T-cell (primary cell): ENCODE results near the gene SUMO2. TPM values are rescaled to one million over a fixed set of nuclear protein-coding genes. Genes with fewer than 3 reads are reported as not detected.
A peak's percentile ranks its signal among the peaks of the same experiment; 100 is the strongest.
"Not testable (repeated sequence)": the region's sequence is repeated elsewhere in the genome, so short reads cannot be mapped to it uniquely, and the experiment has no call there.

ENCODE experiments used
- ATAC-seq, 4 experiments: fragments of 200-7000 bp in 3 of 4; fragments of 150-1000 bp in 1 of 4; cut with Tn5 transposase; replicated peaks in 1 of 4; 1 replicate in 3 of 4; 2 replicates in 1 of 4; pipeline ENCODE4 v1.10.0; 2021; ENCODE audit warnings: moderate library complexity in 3 of 4, mild to moderate bottlenecking in 2 of 4, moderate number of reproducible peaks in 1 of 4
- CTCF ChIA-PET, 2 donors: fragments of 300-600 bp; sonication (Branson Sonifier 250); formaldehyde crosslinking; loops; one replicate each; lab custom pipeline; 2022; ENCODE audit warnings: antibody characterized with exemption in 2 of 2; lab: Charles Lee
- POLR2A ChIA-PET, 2 donors: fragments of 300-600 bp; sonication (Branson Sonifier 250); formaldehyde crosslinking; loops; one replicate each; lab custom pipeline; 2022; ENCODE audit warnings: antibody characterized with exemption in 2 of 2; lab: Charles Lee
- DNase-seq, 35 experiments: peaks; one replicate each; pipeline versions ENCODE4 v3.0.0 to v3.0.0-alpha.2; 2013 to 2023
- H3K27ac ChIP-seq: one replicate; pipeline ENCODE4 v1.5.1; 2013; ENCODE audit warnings: low read length
- H3K27me3 ChIP-seq, 2 experiments: replicated peaks in 1 of 2; 1 replicate in 1 of 2; 2 replicates in 1 of 2; pipeline versions ENCODE4 v1.6.1 to v1.7.0; 2013; ENCODE audit warnings: low read length in 1 of 2, mixed read lengths in 1 of 2; ENCODE audit not compliant: control insufficient read depth in 2 of 2, insufficient read depth in 2 of 2; ENCODE audit errors: extremely low read depth in 1 of 2
- H3K36me3 ChIP-seq, 2 donors: 1 replicate in 1 of 2; 2 replicates in 1 of 2; pipeline versions ENCODE4 v1.6.1 to v1.7.0; 2013; ENCODE audit warnings: low read length in 1 of 2; ENCODE audit not compliant: control insufficient read depth in 2 of 2, insufficient read depth in 1 of 2; ENCODE audit errors: extremely low read depth in 1 of 2
- H3K4me1 ChIP-seq, 2 experiments: 1 replicate in 1 of 2; 2 replicates in 1 of 2; pipeline versions ENCODE4 v1.6.1 to v1.7.0; 2013; ENCODE audit warnings: low read length in 2 of 2, mixed read lengths in 1 of 2; ENCODE audit not compliant: insufficient read depth in 2 of 2, control insufficient read depth in 1 of 2; ENCODE audit errors: extremely low read depth in 1 of 2
- H3K4me3 ChIP-seq, 2 donors: 1 replicate in 1 of 2; 2 replicates in 1 of 2; pipeline versions ENCODE4 v1.5.1 to v1.7.0; 2013; ENCODE audit warnings: mild to moderate bottlenecking in 2 of 2, low read length in 1 of 2, moderate library complexity in 1 of 2; ENCODE audit not compliant: control insufficient read depth in 1 of 2; ENCODE audit errors: extremely low read depth in 1 of 2
- H3K9me3 ChIP-seq: 2 replicates; pipeline ENCODE4 v1.7.0; 2013
- H3K27ac Mint-ChIP-seq, 2 donors: one replicate each; pipeline ENCODE4 v1.8.0; 2020 to 2021; ENCODE audit warnings: mild to moderate bottlenecking in 2 of 2, mixed read lengths in 2 of 2
- H3K27me3 Mint-ChIP-seq, 2 donors: one replicate each; pipeline ENCODE4 v1.8.0; 2021 to 2022; ENCODE audit warnings: mixed read lengths in 2 of 2
- H3K36me3 Mint-ChIP-seq: one replicate; pipeline ENCODE4 v1.8.0; 2021; ENCODE audit warnings: mixed read lengths
- H3K4me1 Mint-ChIP-seq, 3 donors: one replicate each; pipeline ENCODE4 v1.8.0; 2020 to 2022; ENCODE audit warnings: mixed read lengths in 3 of 3, mild to moderate bottlenecking in 1 of 3
- H3K4me3 Mint-ChIP-seq, 3 donors: one replicate each; pipeline ENCODE4 v1.8.0; 2020 to 2022; ENCODE audit warnings: mild to moderate bottlenecking in 3 of 3, mixed read lengths in 3 of 3, moderate library complexity in 3 of 3
- H3K9me3 Mint-ChIP-seq, 3 donors: one replicate each; pipeline ENCODE4 v1.8.0; 2020 to 2022; ENCODE audit warnings: mixed read lengths in 3 of 3
- WGBS: methylation state at CpG from one replicate; pipeline ENCODE4 v1.1.5; 2013; ENCODE audit warnings: missing lambda C conversion rate; ENCODE audit not compliant: insufficient coverage; 5-methylcytosine and 5-hydroxymethylcytosine counted together
- total RNA-seq, 35 experiments: library from RNA in 6 of 35; stranded (reverse) in 6 of 35; fragments of 120-200 nt in 1 of 35; gene quantifications; one replicate each; pipeline versions ENCODE4 v1.2.1 to v1.2.4 and lab custom pipeline; 2013 to 2026

Gene SUMO2
- total RNA-seq, 5 donors from 2014 or later (not counting 1 experiment from before 2014, with no cell fraction given) = 239 to 284 (median 269) TPM

GRCh38 chr17:75146592-75146991 lies 36.2 kb downstream of the SUMO2 start:
- no peak overlapping the region for H3K4me3 Mint-ChIP-seq
- WGBS = 80% methylated on average over 2 of the region's 3 CpGs
- no peak overlapping the region for H3K27ac ChIP-seq
- ATAC-seq (no peak), DNase-seq (no peak)
- peak overlapping the region in 1 of 2 donors; percentile 25 for H3K27ac Mint-ChIP-seq
- POLR2A ChIA-PET = no interaction called here
- H3K9me3 ChIP-seq = no peaks in the 10 kb centered on the region
- H3K4me3 ChIP-seq = no peak overlapping the region
- peaks cover 6 to 9% (median 8%) of the 10 kb centered on the region in 3 donors for H3K4me1 Mint-ChIP-seq
- no peaks in the 10 kb centered on the region for H3K27me3 Mint-ChIP-seq
- H3K36me3 ChIP-seq = peaks cover 0 to 45% of the 10 kb centered on the region in 2 donors
- no peaks in the 10 kb centered on the region for H3K9me3 Mint-ChIP-seq
- CTCF ChIA-PET = no interaction called here
- H3K36me3 Mint-ChIP-seq = peaks cover 38% of the 10 kb centered on the region
- peaks cover 0 to 3% of the 10 kb centered on the region in 2 experiments for H3K4me1 ChIP-seq
- no peaks in the 10 kb centered on the region for H3K27me3 ChIP-seq

DNA sequence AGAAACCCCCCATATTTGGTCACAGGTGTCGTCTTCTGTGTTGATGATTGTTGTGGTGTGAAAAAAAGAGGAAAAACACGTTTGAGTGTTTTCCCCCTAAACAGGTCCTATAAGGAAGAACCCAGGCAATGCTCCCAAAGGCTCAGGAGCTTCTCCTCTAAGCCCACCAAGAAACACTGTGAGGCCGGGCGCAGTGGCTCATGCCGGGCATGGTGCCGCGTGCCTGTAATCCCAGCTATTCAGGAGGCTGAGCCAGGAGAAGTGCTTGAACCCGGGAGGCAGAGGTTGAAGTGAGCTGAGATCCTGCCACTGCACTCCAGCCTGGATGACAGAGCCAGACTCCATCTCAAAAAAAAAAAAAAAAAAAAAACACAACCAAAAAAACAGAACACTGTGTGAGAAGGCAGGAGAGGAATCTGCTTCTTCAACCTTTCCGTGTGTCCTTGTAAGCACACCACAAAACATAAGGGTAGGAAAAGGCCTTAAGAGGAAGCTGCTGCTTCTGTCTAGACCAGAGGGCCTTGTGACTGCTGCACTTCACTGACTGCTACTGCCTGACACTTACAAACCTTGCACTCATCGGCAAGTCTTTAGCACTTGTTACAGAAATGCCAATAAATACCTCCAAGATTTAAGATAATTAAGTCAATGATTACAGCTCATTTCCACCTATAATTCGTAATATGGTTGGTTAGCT lies 37.8 kb downstream of the SUMO2 start:
- Mint-ChIP-seq H3K27ac (peak overlapping the region in 1 of 2 donors; percentile 50), H3K36me3 (peaks cover 38% of the 10 kb centered on the region)
- WGBS = 100% methylated on average over 4 of the region's 11 CpGs

GRCh38 chr17:75142236-75142971 lies 40.4 kb downstream of the SUMO2 start:
- ChIA-PET CTCF (no interaction called here), POLR2A (no interaction called here)
- Histone ChIP-seq H3K4me3 (no peak overlapping the region), H3K27me3 (no peaks in the 10 kb centered on the region), H3K9me3 (no peaks in the 10 kb centered on the region), H3K36me3 (peaks cover 0 to 40% of the 10 kb centered on the region in 2 donors), H3K4me1 (peaks cover 0 to 17% of the 10 kb centered on the region in 2 experiments), H3K27ac (no peak overlapping the region)
- Mint-ChIP-seq H3K9me3 (no peaks in the 10 kb centered on the region), H3K36me3 (peaks cover 25% of the 10 kb centered on the region), H3K27ac (no peak overlapping the region), H3K4me3 (no peak overlapping the region), H3K27me3 (no peaks in the 10 kb centered on the region), H3K4me1 (peaks cover 14 to 19% (median 16%) of the 10 kb centered on the region in 3 donors)
- ATAC-seq = no peak
- no peak for DNase-seq
- WGBS = 100% methylated on average over 3 of the region's 13 CpGs

More for the DNA sequence above, 37.8 kb downstream of the SUMO2 start:
- peaks cover 0 to 45% of the 10 kb centered on the region in 2 donors for H3K36me3 ChIP-seq
- H3K4me3 ChIP-seq = no peak overlapping the region
- H3K9me3 Mint-ChIP-seq = no peaks in the 10 kb centered on the region
- no peaks in the 10 kb centered on the region for H3K9me3 ChIP-seq
- ChIA-PET CTCF (interaction anchor here (0.6 to 1.2 kb wide), 4 partner anchors 11 to 40 kb away, joined by 3 read pairs; no protein-coding TSS in a partner anchor), POLR2A (interaction anchor here (0.5 to 0.6 kb wide), 2 partner anchors 263 to 313 kb away, joined by 4 to 5 read pairs; no protein-coding TSS in a partner anchor)
- ATAC-seq = no peak
- no peak overlapping the region for H3K4me3 Mint-ChIP-seq
- no peak for DNase-seq
- H3K4me1 ChIP-seq = peaks cover 0 to 17% of the 10 kb centered on the region in 2 experiments
- H3K27me3 Mint-ChIP-seq = no peaks in the 10 kb centered on the region
- H3K27me3 ChIP-seq = no peaks in the 10 kb centered on the region
- H3K4me1 Mint-ChIP-seq = peaks cover 14 to 23% (median 22%) of the 10 kb centered on the region in 3 donors
- no peak overlapping the region for H3K27ac ChIP-seq

DNA sequence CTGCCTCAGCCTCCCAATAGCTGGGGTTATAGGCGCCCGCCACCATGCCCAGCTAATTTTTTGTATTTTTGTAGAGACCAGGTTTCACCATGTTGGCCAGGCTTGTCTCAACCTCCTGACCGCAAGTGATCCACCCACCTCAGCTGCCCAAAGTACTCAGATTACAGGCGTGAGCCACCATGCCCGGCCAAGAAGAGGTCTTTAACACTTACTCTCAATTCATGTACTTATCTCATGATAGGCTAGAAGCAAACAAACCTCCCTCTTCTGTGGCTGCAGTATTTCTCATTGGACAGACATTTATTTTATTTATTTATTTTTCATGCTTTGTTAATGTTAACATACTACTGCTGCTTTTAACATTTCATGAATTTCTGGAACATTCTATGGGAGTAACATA lies 44.2 kb downstream of the SUMO2 start:
- peaks cover 4% of the 10 kb centered on the region for H3K36me3 Mint-ChIP-seq
- POLR2A ChIA-PET = no interaction called here
- no peak for ATAC-seq
- Histone ChIP-seq H3K4me3 (no peak overlapping the region), H3K36me3 (peaks cover 3 to 9% of the 10 kb centered on the region in 2 donors), H3K27ac (no peak overlapping the region), H3K4me1 (peaks cover 0 to 17% of the 10 kb centered on the region in 2 experiments), H3K9me3 (no peaks in the 10 kb centered on the region), H3K27me3 (no peaks in the 10 kb centered on the region)
- no peaks in the 10 kb centered on the region for H3K9me3 Mint-ChIP-seq
- 93% methylated on average over 3 of the region's 5 CpGs for WGBS
- H3K4me3 Mint-ChIP-seq = no peak overlapping the region
- no peaks in the 10 kb centered on the region for H3K27me3 Mint-ChIP-seq
- CTCF ChIA-PET = interaction anchor here (0.6 kb wide), 2 partner anchors 33 kb away, joined by 4 to 5 read pairs; no protein-coding TSS in a partner anchor
- no peak overlapping the region for H3K27ac Mint-ChIP-seq
- no peak for DNase-seq
- H3K4me1 Mint-ChIP-seq = peaks cover 9 to 19% (median 16%) of the 10 kb centered on the region in 3 donors

DNA sequence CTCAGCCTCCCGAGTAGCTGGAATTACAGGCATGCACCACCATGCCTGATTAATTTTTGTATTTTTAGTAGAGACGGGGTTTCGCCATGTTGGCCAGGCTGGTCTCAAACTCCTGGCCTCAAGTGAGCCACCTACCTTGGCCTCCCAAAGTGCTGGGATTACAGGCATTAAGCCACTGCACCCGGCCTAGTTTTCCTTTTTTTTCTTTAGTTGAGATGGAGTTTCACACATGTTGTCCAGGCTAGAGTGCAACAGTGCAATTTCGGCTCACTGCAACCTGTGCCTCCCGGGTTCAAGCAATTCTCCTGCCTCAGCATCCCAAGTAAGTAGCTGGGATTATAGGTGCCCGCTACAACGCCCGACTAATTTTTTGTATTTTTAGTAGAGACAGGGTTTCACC lies 45.0 kb downstream of the SUMO2 start:
- DNase-seq, H3K36me3 Mint-ChIP-seq, H3K9me3 ChIP-seq, H3K27me3 ChIP-seq, H3K36me3 ChIP-seq, H3K9me3 Mint-ChIP-seq, H3K4me3 Mint-ChIP-seq, H3K27ac ChIP-seq, H3K27me3 Mint-ChIP-seq, ATAC-seq, H3K4me3 ChIP-seq, H3K27ac Mint-ChIP-seq: not testable (repeated sequence)
- peaks cover 10 to 19% (median 18%) of the 10 kb centered on the region in 3 donors for H3K4me1 Mint-ChIP-seq
- CTCF ChIA-PET = interaction anchor here (0.6 to 0.7 kb wide), 3 partner anchors 13 to 1326 kb away, joined by 4 read pairs; no protein-coding TSS in a partner anchor
- POLR2A ChIA-PET = interaction anchor here (0.5 to 0.6 kb wide), 2 partner anchors 153 to 382 kb away, joined by 4 to 7 read pairs; no protein-coding TSS in a partner anchor
- peaks cover 0 to 20% of the 10 kb centered on the region in 2 experiments for H3K4me1 ChIP-seq
- WGBS = 100% methylated on average over 1 of the region's 9 CpGs

- peaks cover 3 to 5% of the 10 kb centered on the region in 2 donors for H3K36me3 ChIP-seq
- DNase-seq (no peak), ATAC-seq (no peak)
- no peaks in the 10 kb centered on the region for H3K27me3 Mint-ChIP-seq
- POLR2A ChIA-PET = no interaction called here
- no peaks in the 10 kb centered on the region for H3K27me3 ChIP-seq
- H3K4me1 Mint-ChIP-seq = peaks cover 12 to 15% (median 14%) of the 10 kb centered on the region in 3 donors
- H3K36me3 Mint-ChIP-seq = peaks cover 4% of the 10 kb centered on the region
- no peaks in the 10 kb centered on the region for H3K9me3 Mint-ChIP-seq
- peaks cover 0 to 26% of the 10 kb centered on the region in 2 experiments for H3K4me1 ChIP-seq
- 95% methylated on average over 5 of the region's 8 CpGs for WGBS
- peak overlapping the region in 1 of 2 donors; percentile 46 for H3K27ac Mint-ChIP-seq
- no peaks in the 10 kb centered on the region for H3K9me3 ChIP-seq
- no peak overlapping the region for H3K4me3 Mint-ChIP-seq
- no peak overlapping the region for H3K27ac ChIP-seq
- CTCF ChIA-PET = no interaction called here
- H3K4me3 ChIP-seq = no peak overlapping the region
These were observed 46.8 kb downstream of the SUMO2 start for GRCh38 chr17:75135946-75136345.
